GM19372 (cell line): Measurements from ENCODE around the gene OR4K15.
"Not testable (repeated sequence)": the region's sequence is repeated elsewhere in the genome, so short reads cannot be mapped to it uniquely, and the experiment has no call there.

ENCODE experiments used
- ATAC-seq: cut with Tn5 transposase; IDR thresholded peaks from one replicate; pipeline ENCODE4 v1.9.1; 2021; ENCODE audit warnings: mild to moderate bottlenecking, low read depth, moderate library complexity; ENCODE audit not compliant: unreplicated experiment

The OR4K15 gene

GRCh38 chr14:19975291-19975690 lies at the start of gene OR4K15:
TSS of gene OR4K15 (plus strand) at chr14:19975591. CDS start at chr14:19975591, 0 bp downstream.
- no peak for ATAC-seq

DNA sequence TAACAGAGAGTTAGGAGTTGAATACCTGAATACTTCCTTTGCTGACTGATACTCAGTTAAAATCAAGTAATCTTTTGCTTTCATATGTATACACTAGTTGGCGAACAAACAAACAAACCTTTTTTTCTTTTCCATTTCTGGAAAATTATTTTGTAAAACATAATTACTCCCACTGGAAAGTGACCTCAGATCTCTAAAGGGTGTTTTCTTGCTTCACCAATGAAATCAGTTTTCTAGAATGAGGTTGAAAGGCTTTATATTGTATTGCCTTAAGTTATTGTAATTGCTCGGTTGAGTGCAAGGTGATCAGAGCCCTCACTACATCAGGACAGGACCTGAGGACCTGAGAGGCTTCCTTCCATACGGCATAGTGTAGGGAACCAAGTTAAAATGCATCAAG lies 44.8 kb upstream of the OR4K15 start, which contains the start of gene OR4K1:
TSS of gene OR4K1 (plus strand) at position 301 of the 400 bp plus-strand sequence. CDS start 4,750 bp downstream, outside the sequence.
- ATAC-seq: no peak

- no peak for ATAC-seq
Observed at GRCh38 chr14:19941668-19942067, 33.7 kb upstream of the OR4K15 start.

- no peak for ATAC-seq
Observed at GRCh38 chr14:19947413-19948090, 27.8 kb upstream of the OR4K15 start.

- no peak for ATAC-seq
Observed at GRCh38 chr14:19949218-19949617, 26.2 kb upstream of the OR4K15 start.

DNA sequence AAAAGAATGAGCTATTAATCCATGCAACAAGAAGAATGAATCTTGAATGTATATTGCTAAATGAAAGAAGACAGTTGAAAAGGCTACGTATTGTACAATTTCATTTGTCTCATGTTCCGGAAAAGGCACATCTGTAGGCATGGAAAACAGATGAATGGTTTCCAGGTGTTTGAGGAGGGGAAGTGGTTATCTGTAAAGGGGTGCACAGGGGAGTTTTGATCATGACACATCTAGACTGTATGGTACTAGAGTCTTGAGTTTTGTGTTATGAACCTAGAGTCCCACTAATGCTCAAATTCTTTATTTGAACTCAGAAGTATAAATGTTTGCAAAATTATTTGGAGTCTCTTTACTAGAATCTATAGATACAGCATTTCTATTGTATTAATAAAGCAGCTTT lies 5.7 kb upstream of the OR4K15 start:
- ATAC-seq: not testable (repeated sequence)

DNA sequence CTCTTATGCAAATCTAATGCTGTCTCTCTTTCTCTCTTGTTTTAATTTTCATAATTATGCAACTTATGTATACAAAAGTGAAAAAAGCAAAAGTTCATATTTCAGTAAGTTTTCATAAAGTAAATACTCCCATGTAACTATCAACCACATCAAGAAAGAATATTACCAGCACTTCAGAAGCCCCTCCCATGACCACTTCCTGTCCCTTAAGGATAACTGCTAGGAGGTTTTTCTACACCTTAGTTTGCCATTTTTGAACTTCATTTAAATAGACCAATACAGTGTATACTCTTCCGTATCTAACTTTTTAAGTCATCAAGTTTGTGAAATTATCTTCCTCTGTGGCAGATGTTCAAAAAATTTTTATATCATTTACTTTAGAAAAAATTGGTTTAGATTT lies 547 bp upstream of the OR4K15 start:
- ATAC-seq: no peak

DNA sequence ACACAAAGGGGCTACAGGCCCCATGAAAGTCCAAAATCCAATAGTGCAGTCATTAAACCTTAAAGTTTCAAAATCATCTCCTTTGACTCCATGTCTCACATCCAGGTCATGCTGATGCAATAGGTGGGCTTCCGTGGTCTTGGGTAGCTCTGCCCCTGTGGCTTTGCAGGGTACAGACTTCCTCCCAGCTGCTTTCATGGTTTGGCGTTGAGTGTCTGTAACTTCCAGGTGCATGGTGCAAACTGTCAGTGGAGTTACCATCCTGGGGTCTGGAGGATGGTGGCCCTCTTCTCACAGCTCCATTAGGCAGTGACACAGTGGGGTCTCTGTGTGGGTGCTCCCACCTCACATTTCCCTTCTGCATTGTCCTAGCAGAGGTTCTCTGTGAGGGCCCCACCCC lies 18.0 kb downstream of the OR4K15 start:
- ATAC-seq: no peak

DNA sequence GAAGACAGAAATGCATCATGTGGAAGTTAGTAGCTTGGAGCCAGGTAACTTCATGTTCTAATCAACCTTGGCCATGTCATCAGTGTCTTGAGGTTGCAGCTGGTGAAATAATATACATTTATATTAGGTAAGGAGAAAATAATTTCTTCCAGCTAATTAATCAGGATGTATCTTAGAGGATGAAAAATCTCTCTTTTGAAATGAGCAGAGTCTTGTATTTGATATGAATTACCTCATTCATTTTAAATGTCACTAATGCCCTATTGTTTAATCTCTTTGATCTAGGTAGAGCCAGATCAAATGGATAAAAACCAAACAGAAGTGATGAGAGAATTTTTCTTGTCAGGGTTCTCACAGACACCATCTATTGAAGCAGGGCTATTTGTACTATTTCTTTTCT lies 26.5 kb downstream of the OR4K15 start, which contains the start of gene OR4Q2:
TSS of gene OR4Q2 (plus strand) at position 301 of the 400 bp plus-strand sequence.
- ATAC-seq: no peak

GRCh38 chr14:20002319-20002718 lies 26.9 kb downstream of the OR4K15 start:
- ATAC-seq: no peak

GRCh38 chr14:20008156-20008555 lies 32.8 kb downstream of the OR4K15 start:
- no peak for ATAC-seq

- ATAC-seq: no peak
Observed at GRCh38 chr14:20019257-20019865, 44.0 kb downstream of the OR4K15 start, which contains the start of gene OR4K14. TSS of gene OR4K14 (minus strand) at chr14:20019307. CDS start at chr14:20015193, 4,114 bp downstream.
